Loucy (cell line): Measurements from ENCODE around the gene MGAT4C.

Source experiments
- H2AFZ ChIP-seq: fragments of 200-600 bp; sonication (generic); 2 replicates; pipeline ENCODE4 v1.6.0; 2016; ENCODE audit warnings: antibody characterized with exemption, mild to moderate bottlenecking, low read length, moderate library complexity
- H3F3A ChIP-seq: fragments of 200-600 bp; 2 replicates; pipeline ENCODE4 v1.6.0; 2016; ENCODE audit warnings: antibody characterized with exemption, low read depth, mild to moderate bottlenecking
- H3K27me3 ChIP-seq: fragments of 200-600 bp; sonication (generic); 2 replicates; pipeline ENCODE4 v1.6.1; 2014; ENCODE audit warnings: low read length, mild to moderate bottlenecking; ENCODE audit not compliant: insufficient read depth, poor library complexity, severe bottlenecking
- H3K36me3 ChIP-seq: fragments of 200-600 bp; sonication (generic); 2 replicates; pipeline ENCODE4 v1.6.1; 2016; ENCODE audit warnings: low read length; ENCODE audit not compliant: insufficient read depth
- H3K4me1 ChIP-seq: fragments of 200-600 bp; sonication (generic); 2 replicates; pipeline ENCODE4 v1.5.1; 2014; ENCODE audit warnings: low read length, mild to moderate bottlenecking; ENCODE audit not compliant: insufficient read depth, poor library complexity, severe bottlenecking
- H3K4me2 ChIP-seq: fragments of 200-600 bp; sonication (generic); 2 replicates; pipeline ENCODE4 v1.6.0; 2014; ENCODE audit warnings: antibody characterized with exemption, low read length, low read depth, mild to moderate bottlenecking; ENCODE audit not compliant: poor library complexity, severe bottlenecking
- H3K4me3 ChIP-seq: fragments of 200-600 bp; sonication (generic); 2 replicates; pipeline ENCODE4 v1.5.1; 2014; ENCODE audit warnings: low read length, mild to moderate bottlenecking, mixed read lengths; ENCODE audit not compliant: poor library complexity, severe bottlenecking
- H3K79me2 ChIP-seq: fragments of 200-600 bp; sonication (generic); 2 replicates; pipeline ENCODE4 v1.6.1; 2014; ENCODE audit warnings: low read length; ENCODE audit not compliant: insufficient read depth
- H3K9ac ChIP-seq: fragments of 200-600 bp; sonication (generic); 2 replicates; pipeline ENCODE4 v1.6.0; 2014; ENCODE audit warnings: mild to moderate bottlenecking, low read depth, low read length, moderate library complexity; ENCODE audit not compliant: poor library complexity, severe bottlenecking
- H3K9me2 ChIP-seq: fragments of 200-600 bp; sonication (generic); replicated peaks from 2 replicates; pipeline ENCODE4 v1.6.1; 2016; ENCODE audit warnings: low read depth, low read length, mixed read lengths
- H3K9me3 ChIP-seq: fragments of 200-600 bp; sonication (generic); 2 replicates; pipeline ENCODE4 v1.6.1; 2014; ENCODE audit warnings: mild to moderate bottlenecking, antibody characterized with exemption, low read length, low read depth; ENCODE audit not compliant: insufficient read depth
- H4K20me1 ChIP-seq: fragments of 200-600 bp; sonication (generic); 2 replicates; pipeline ENCODE4 v1.6.0; 2014; ENCODE audit warnings: antibody characterized with exemption, low read length, mild to moderate bottlenecking; ENCODE audit not compliant: insufficient read depth, poor library complexity, severe bottlenecking
- CTCF ChIP-seq: fragments of 200-600 bp; sonication (generic); conservative IDR thresholded peaks from 2 replicates; pipeline ENCODE4 v1.5.1; 2014; ENCODE audit warnings: mild to moderate bottlenecking, antibody characterized with exemption, low read length
- EZH2phosphoT487 ChIP-seq: fragments of 200-600 bp; IDR thresholded peaks from 2 replicates; pipeline ENCODE4 v1.6.1; 2018; ENCODE audit warnings: antibody characterized with exemption, mild to moderate bottlenecking, moderate library complexity, borderline replicate concordance

Gene MGAT4C

GRCh38 chr12:86042062-86042461 lies 214.1 kb downstream of the MGAT4C start:
- Histone ChIP-seq H3K79me2 (no peaks in the 10 kb centered on the region), H4K20me1 (no peaks in the 10 kb centered on the region), H3K9ac (no peak overlapping the region), H3K27me3 (no peaks in the 10 kb centered on the region), H3K4me1 (no peaks in the 10 kb centered on the region), H3K9me2 (no peaks in the 10 kb centered on the region), H3K4me3 (no peak overlapping the region), H2AFZ (no peak overlapping the region), H3K9me3 (peaks cover 4% of the 10 kb centered on the region; the same call in 1 of the 2 replicates), H3F3A (no peaks in the 10 kb centered on the region), H3K36me3 (no peaks in the 10 kb centered on the region), H3K4me2 (no peak overlapping the region)
- TF ChIP-seq EZH2phosphoT487, result no peak
- no peak for TF ChIP-seq CTCF

- Histone ChIP-seq H3K79me2 (no peaks in the 10 kb centered on the region), H3K4me1 (no peaks in the 10 kb centered on the region), H3K9me2 (no peaks in the 10 kb centered on the region), H3K36me3 (no peaks in the 10 kb centered on the region), H3K9me3 (no peaks in the 10 kb centered on the region), H3F3A (no peaks in the 10 kb centered on the region), H2AFZ (no peak overlapping the region), H3K27me3 (no peaks in the 10 kb centered on the region), H3K4me2 (no peak overlapping the region), H3K4me3 (no peak overlapping the region), H4K20me1 (no peaks in the 10 kb centered on the region), H3K9ac (no peak overlapping the region)
- TF ChIP-seq CTCF (no peak), EZH2phosphoT487 (no peak)
Measured at GRCh38 chr12:86018361-86018760, 237.8 kb downstream of the MGAT4C start.

GRCh38 chr12:86015026-86015425 lies 241.2 kb downstream of the MGAT4C start:
- Histone ChIP-seq H3F3A (no peaks in the 10 kb centered on the region), H3K4me1 (no peaks in the 10 kb centered on the region), H3K9ac (no peak overlapping the region), H3K9me2 (no peaks in the 10 kb centered on the region), H3K9me3 (no peaks in the 10 kb centered on the region), H2AFZ (no peak overlapping the region), H4K20me1 (no peaks in the 10 kb centered on the region), H3K36me3 (no peaks in the 10 kb centered on the region), H3K4me3 (no peak overlapping the region), H3K4me2 (no peak overlapping the region), H3K27me3 (no peaks in the 10 kb centered on the region), H3K79me2 (no peaks in the 10 kb centered on the region)
- TF ChIP-seq CTCF, result no peak
- TF ChIP-seq EZH2phosphoT487, result no peak
